OCI-LY1 (cell line): ENCODE data around the gene SLC25A33.

Experiments used
- EZH2 ChIP-seq: fragments of 200-600 bp; sonication (generic), shearing (Covaris generic); IDR thresholded peaks from 2 replicates; pipeline ENCODE4 v1.8.0; 2017; ENCODE audit warnings: borderline replicate concordance, mixed run types, mild to moderate bottlenecking, antibody characterized with exemption, low read length, moderate library complexity, mixed read lengths
- TF ChIP-seq, protein P1 (sequence below): fragments of 200-600 bp; sonication (generic), shearing (Covaris generic); IDR thresholded peaks from 2 replicates; pipeline ENCODE4 v1.5.1; 2017; ENCODE audit warnings: mild to moderate bottlenecking, antibody characterized with exemption, low read length, moderate library complexity, mixed read lengths

DNA sequence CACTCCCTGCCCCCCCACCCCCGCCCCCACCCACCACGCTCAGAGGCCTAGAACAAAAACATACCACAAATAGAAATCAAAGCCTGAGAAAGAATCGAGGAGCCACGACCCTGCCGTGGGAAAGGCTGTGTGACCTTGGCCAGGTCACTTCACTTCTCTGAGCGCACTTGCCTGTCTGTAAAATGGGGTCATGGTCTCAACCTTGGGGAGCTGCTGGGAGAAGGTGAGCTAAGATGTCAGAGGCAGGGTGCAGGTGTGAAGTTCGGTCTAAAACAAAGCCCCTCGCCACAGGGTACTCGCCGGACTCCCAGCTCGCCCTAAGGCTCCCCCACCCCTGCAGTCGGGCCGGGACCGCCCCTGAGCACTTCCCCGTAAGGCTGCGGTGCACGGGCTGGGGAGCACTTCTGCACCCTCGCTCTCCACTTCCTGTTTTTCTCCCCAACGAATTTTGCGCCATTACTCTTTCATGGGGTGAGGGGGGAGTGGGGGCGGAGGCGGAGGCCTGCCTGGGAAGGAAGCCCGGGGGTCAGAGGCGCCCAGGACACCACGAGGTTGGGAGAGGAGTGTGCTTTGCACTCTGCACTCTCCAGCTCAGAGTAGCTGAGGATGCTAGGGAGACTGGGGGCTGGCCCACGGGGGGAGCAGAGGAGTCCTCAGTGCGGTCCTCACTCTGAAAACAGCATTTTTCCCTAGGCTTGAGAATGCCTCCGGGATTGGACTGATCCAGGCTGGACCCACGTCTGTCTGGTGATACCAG lies 90.4 kb downstream of the SLC25A33 start:
- TF ChIP-seq, protein P1, sequence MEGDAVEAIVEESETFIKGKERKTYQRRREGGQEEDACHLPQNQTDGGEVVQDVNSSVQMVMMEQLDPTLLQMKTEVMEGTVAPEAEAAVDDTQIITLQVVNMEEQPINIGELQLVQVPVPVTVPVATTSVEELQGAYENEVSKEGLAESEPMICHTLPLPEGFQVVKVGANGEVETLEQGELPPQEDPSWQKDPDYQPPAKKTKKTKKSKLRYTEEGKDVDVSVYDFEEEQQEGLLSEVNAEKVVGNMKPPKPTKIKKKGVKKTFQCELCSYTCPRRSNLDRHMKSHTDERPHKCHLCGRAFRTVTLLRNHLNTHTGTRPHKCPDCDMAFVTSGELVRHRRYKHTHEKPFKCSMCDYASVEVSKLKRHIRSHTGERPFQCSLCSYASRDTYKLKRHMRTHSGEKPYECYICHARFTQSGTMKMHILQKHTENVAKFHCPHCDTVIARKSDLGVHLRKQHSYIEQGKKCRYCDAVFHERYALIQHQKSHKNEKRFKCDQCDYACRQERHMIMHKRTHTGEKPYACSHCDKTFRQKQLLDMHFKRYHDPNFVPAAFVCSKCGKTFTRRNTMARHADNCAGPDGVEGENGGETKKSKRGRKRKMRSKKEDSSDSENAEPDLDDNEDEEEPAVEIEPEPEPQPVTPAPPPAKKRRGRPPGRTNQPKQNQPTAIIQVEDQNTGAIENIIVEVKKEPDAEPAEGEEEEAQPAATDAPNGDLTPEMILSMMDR, result no peak
- no peak for TF ChIP-seq EZH2
